Progenitor cell of endocrine pancreas (in vitro differentiated cells): ENCODE results near the gene GINS1. TPM values are rescaled to one million over a fixed set of nuclear protein-coding genes. Genes with fewer than 3 reads are reported as not detected.

Source experiments
- DNase-seq: peaks from one replicate; pipeline ENCODE4 v3.0.0; 2021; ENCODE audit warnings: low spot score; ENCODE audit not compliant: unreplicated experiment
- H3K27ac Mint-ChIP-seq: 2 replicates; pipeline ENCODE4 v1.8.0; 2021; ENCODE audit warnings: mild to moderate bottlenecking, moderate library complexity, mixed read lengths
- H3K27me3 Mint-ChIP-seq: 2 replicates; pipeline ENCODE4 v1.8.0; 2021; ENCODE audit warnings: mixed read lengths
- H3K36me3 Mint-ChIP-seq: 2 replicates; pipeline ENCODE4 v1.8.0; 2022; ENCODE audit warnings: mixed read lengths; ENCODE audit not compliant: insufficient read depth
- H3K4me1 Mint-ChIP-seq: 2 replicates; pipeline ENCODE4 v1.8.0; 2021; ENCODE audit warnings: low read depth, mixed read lengths
- H3K4me3 Mint-ChIP-seq: 2 replicates; pipeline ENCODE4 v1.8.0; 2021; ENCODE audit warnings: low read depth, mild to moderate bottlenecking, moderate library complexity, mixed read lengths
- H3K9me3 Mint-ChIP-seq: 2 replicates; pipeline ENCODE4 v1.8.0; 2021; ENCODE audit warnings: low read depth, mixed read lengths
- total RNA-seq: library from RNA; stranded (reverse); gene quantifications from 2 replicates; pipeline ENCODE4 v1.2.1, GENCODE V29; 2021
- TF ChIP-seq, protein P1 (sequence below): fragments of 200-600 bp; sonication (generic); IDR thresholded peaks from one replicate; pipeline ENCODE4 v1.5.0; 2021; ENCODE audit warnings: antibody characterized with exemption, mild to moderate bottlenecking; ENCODE audit not compliant: unreplicated experiment

GINS1 gene
- total RNA-seq, 1 donor from 2014 or later, result 25.2 TPM

DNA sequence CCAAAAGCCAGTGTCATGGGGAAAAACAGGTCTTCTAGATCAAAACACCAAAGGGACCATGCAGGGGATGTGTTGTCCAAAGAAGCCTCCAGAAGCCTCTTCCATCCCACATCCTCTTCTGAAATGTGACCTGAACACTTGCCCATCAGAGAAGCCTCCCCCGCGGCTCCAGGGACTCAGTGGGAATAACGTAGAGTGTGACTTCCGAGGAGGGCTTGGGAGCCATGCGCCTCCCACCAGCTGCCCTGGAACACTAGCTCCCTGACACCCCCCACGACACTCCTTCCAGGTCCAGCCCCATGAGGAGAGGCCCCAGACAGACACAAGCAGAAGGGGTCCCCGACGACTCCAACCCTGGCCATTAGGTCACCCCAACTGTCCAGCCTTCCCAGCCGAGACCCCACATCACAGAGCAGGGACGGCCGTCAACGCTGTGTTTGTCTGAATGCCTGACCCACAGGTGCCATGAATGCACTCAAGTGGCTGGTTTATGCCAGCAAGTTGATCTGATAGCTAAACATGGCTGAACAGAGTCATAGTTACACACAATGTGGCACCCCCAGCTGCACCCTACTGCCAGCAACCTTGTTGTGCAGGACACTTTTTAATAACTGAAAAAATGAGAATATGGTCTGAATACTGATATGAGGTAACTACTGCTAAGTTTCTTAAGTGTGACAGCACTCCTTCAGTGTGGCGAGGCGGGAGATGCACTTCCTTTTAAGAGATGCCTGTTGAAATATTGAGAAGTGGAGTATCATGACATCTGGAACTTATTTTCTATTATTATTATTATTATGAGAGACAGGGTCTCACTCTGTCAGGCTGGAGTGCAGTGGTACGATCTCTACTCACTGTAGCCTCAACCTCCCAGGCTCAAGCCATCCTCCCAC lies 58.0 kb downstream of the GINS1 start:
- no peak for DNase-seq
- H3K4me3 Mint-ChIP-seq, result no peak overlapping the region
- H3K4me1 Mint-ChIP-seq, result no peaks in the 10 kb centered on the region
- no peak overlapping the region for H3K27ac Mint-ChIP-seq
- peaks cover 34% of the 10 kb centered on the region for H3K36me3 Mint-ChIP-seq
- no peaks in the 10 kb centered on the region for H3K9me3 Mint-ChIP-seq
- TF ChIP-seq, protein P1, sequence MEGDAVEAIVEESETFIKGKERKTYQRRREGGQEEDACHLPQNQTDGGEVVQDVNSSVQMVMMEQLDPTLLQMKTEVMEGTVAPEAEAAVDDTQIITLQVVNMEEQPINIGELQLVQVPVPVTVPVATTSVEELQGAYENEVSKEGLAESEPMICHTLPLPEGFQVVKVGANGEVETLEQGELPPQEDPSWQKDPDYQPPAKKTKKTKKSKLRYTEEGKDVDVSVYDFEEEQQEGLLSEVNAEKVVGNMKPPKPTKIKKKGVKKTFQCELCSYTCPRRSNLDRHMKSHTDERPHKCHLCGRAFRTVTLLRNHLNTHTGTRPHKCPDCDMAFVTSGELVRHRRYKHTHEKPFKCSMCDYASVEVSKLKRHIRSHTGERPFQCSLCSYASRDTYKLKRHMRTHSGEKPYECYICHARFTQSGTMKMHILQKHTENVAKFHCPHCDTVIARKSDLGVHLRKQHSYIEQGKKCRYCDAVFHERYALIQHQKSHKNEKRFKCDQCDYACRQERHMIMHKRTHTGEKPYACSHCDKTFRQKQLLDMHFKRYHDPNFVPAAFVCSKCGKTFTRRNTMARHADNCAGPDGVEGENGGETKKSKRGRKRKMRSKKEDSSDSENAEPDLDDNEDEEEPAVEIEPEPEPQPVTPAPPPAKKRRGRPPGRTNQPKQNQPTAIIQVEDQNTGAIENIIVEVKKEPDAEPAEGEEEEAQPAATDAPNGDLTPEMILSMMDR, result no peak
- no peaks in the 10 kb centered on the region for H3K27me3 Mint-ChIP-seq

GRCh38 chr20:25466846-25467245 lies 59.4 kb downstream of the GINS1 start:
- no peaks in the 10 kb centered on the region for H3K27me3 Mint-ChIP-seq
- TF ChIP-seq, protein P1, result no peak
- H3K4me1 Mint-ChIP-seq, result no peaks in the 10 kb centered on the region
- DNase-seq, result no peak
- no peak overlapping the region for H3K4me3 Mint-ChIP-seq
- no peaks in the 10 kb centered on the region for H3K9me3 Mint-ChIP-seq
- H3K27ac Mint-ChIP-seq, result no peak overlapping the region
- H3K36me3 Mint-ChIP-seq, result peaks cover 32% of the 10 kb centered on the region

GRCh38 chr20:25467441-25467840 lies 60.0 kb downstream of the GINS1 start:
- TF ChIP-seq, protein P1, result no peak
- no peak for DNase-seq
- Mint-ChIP-seq H3K27ac (no peak overlapping the region), H3K9me3 (no peaks in the 10 kb centered on the region), H3K4me1 (no peaks in the 10 kb centered on the region), H3K27me3 (no peaks in the 10 kb centered on the region), H3K36me3 (peaks cover 31% of the 10 kb centered on the region), H3K4me3 (no peak overlapping the region)

- H3K27ac Mint-ChIP-seq, result peak overlapping the region; percentile 33
- no peak for DNase-seq
- H3K4me1 Mint-ChIP-seq, result no peaks in the 10 kb centered on the region
- H3K9me3 Mint-ChIP-seq, result no peaks in the 10 kb centered on the region
- H3K4me3 Mint-ChIP-seq, result no peak overlapping the region
- H3K27me3 Mint-ChIP-seq, result no peaks in the 10 kb centered on the region
- TF ChIP-seq, protein P1, result no peak
- peaks cover 32% of the 10 kb centered on the region for H3K36me3 Mint-ChIP-seq
Measured at GRCh38 chr20:25468126-25469075, 60.9 kb downstream of the GINS1 start.

DNA sequence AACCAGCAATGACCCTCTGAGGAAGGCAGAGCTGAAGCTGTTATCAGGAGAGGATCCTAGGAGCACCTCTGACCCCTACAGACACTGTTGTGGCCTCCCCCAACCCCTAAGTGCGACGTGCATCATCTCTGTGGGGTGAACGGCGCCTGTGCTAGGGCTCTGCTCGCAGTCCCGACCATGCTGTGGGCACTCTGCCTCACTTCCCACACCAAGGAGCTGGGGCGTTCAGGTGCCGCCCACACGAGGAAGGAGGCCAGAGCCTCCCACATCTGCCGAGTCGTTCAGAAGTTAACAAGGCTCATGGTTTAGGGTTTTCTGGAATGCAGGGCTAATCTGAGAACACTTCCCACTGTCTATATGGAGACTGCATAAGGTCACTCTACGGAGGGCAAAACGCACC lies 62.1 kb downstream of the GINS1 start:
- no peaks in the 10 kb centered on the region for H3K9me3 Mint-ChIP-seq
- no peak for DNase-seq
- H3K36me3 Mint-ChIP-seq, result peaks cover 26% of the 10 kb centered on the region
- TF ChIP-seq, protein P1, result no peak
- H3K4me1 Mint-ChIP-seq, result no peaks in the 10 kb centered on the region
- no peak overlapping the region for H3K4me3 Mint-ChIP-seq
- H3K27ac Mint-ChIP-seq, result no peak overlapping the region
- no peaks in the 10 kb centered on the region for H3K27me3 Mint-ChIP-seq
